ENCODE results near the gene DZIP1.

- TF ChIP-seq, protein P1, sequence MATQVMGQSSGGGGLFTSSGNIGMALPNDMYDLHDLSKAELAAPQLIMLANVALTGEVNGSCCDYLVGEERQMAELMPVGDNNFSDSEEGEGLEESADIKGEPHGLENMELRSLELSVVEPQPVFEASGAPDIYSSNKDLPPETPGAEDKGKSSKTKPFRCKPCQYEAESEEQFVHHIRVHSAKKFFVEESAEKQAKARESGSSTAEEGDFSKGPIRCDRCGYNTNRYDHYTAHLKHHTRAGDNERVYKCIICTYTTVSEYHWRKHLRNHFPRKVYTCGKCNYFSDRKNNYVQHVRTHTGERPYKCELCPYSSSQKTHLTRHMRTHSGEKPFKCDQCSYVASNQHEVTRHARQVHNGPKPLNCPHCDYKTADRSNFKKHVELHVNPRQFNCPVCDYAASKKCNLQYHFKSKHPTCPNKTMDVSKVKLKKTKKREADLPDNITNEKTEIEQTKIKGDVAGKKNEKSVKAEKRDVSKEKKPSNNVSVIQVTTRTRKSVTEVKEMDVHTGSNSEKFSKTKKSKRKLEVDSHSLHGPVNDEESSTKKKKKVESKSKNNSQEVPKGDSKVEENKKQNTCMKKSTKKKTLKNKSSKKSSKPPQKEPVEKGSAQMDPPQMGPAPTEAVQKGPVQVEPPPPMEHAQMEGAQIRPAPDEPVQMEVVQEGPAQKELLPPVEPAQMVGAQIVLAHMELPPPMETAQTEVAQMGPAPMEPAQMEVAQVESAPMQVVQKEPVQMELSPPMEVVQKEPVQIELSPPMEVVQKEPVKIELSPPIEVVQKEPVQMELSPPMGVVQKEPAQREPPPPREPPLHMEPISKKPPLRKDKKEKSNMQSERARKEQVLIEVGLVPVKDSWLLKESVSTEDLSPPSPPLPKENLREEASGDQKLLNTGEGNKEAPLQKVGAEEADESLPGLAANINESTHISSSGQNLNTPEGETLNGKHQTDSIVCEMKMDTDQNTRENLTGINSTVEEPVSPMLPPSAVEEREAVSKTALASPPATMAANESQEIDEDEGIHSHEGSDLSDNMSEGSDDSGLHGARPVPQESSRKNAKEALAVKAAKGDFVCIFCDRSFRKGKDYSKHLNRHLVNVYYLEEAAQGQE (IDR thresholded peaks at IDR 0.05; ENCODE audit: insufficient read depth in 1 of 2, low read depth in 2 of 2, low read length in 2 of 2) = no peak
- TF ChIP-seq SIN3A (IDR thresholded peaks at IDR 0.05; ENCODE audit: borderline replicate concordance, insufficient read depth, low read length) = no peak
Measured at GRCh38 chr13:95560387-95560786, 84.1 kb downstream of the DZIP1 start.

All from PFSK-1 (cell line).